ENCODE data around the gene KIF3C.

GRCh38 chr2:25980951-25981350 lies 1.3 kb downstream of the KIF3C start:
- no peak for TF ChIP-seq RAD21 (IDR thresholded peaks at IDR 0.05 in 1 of 2, conservative IDR thresholded peaks at IDR 0.05 in 1 of 2; ENCODE audit: low read depth in 2 of 2, low read length in 2 of 2)
- no peak for TF ChIP-seq TCF12 (IDR thresholded peaks at IDR 0.05; ENCODE audit: low read depth, low read length)
- TF ChIP-seq EGR1 (IDR thresholded peaks at IDR 0.05; ENCODE audit: borderline replicate concordance, low read depth, low read length) = no peak
- no peak for TF ChIP-seq USF2 (IDR thresholded peaks at IDR 0.05; ENCODE audit: low read length)
- no peak for TF ChIP-seq JUND (IDR thresholded peaks at IDR 0.05; ENCODE audit: low read length)
- TF ChIP-seq CTCF (IDR thresholded peaks at IDR 0.05; ENCODE audit: control extremely low read depth in 1 of 3, insufficient read depth in 1 of 3, low read depth in 1 of 3, low read length in 3 of 3) = no peak
- no peak for TF ChIP-seq BRCA1 (IDR thresholded peaks at IDR 0.05; ENCODE audit: low read depth, low read length)
- TF ChIP-seq FOSL1 (IDR thresholded peaks at IDR 0.05; ENCODE audit: insufficient read depth, low read depth, low read length) = no peak
- no peak for TF ChIP-seq EP300 (IDR thresholded peaks at IDR 0.05; ENCODE audit: borderline replicate concordance in 1 of 2, low read depth in 2 of 2, low read length in 2 of 2)
- TF ChIP-seq GTF2F1 (IDR thresholded peaks at IDR 0.05; ENCODE audit: borderline replicate concordance, low read depth, low read length) = no peak
- TF ChIP-seq EZH2 (IDR thresholded peaks at IDR 0.05; ENCODE audit: low read depth, low read length, severe bottlenecking) = no peak
- no peak for TF ChIP-seq SIN3A (conservative IDR thresholded peaks at IDR 0.05 in 1 of 2, IDR thresholded peaks at IDR 0.05 in 1 of 2; ENCODE audit: low read depth in 1 of 2, low read length in 2 of 2)
- TF ChIP-seq SRF (IDR thresholded peaks at IDR 0.05; ENCODE audit: low read depth, low read length) = no peak
- TF ChIP-seq SP2 (IDR thresholded peaks at IDR 0.05; ENCODE audit: low read length) = no peak

Measured in H1 (cell line).